NCI-H526 treated with DMSO at 0.1 percent for 48 hours (cell line): ENCODE data around the gene ECT2.
"Not testable (repeated sequence)": the region's sequence is repeated elsewhere in the genome, so short reads cannot be mapped to it uniquely, and the experiment has no call there.

Experiments used
- DNase-seq: peaks from one replicate; lab custom pipeline; 2025; lab: John Stamatoyannopoulos, UW

The ECT2 gene, protein sequence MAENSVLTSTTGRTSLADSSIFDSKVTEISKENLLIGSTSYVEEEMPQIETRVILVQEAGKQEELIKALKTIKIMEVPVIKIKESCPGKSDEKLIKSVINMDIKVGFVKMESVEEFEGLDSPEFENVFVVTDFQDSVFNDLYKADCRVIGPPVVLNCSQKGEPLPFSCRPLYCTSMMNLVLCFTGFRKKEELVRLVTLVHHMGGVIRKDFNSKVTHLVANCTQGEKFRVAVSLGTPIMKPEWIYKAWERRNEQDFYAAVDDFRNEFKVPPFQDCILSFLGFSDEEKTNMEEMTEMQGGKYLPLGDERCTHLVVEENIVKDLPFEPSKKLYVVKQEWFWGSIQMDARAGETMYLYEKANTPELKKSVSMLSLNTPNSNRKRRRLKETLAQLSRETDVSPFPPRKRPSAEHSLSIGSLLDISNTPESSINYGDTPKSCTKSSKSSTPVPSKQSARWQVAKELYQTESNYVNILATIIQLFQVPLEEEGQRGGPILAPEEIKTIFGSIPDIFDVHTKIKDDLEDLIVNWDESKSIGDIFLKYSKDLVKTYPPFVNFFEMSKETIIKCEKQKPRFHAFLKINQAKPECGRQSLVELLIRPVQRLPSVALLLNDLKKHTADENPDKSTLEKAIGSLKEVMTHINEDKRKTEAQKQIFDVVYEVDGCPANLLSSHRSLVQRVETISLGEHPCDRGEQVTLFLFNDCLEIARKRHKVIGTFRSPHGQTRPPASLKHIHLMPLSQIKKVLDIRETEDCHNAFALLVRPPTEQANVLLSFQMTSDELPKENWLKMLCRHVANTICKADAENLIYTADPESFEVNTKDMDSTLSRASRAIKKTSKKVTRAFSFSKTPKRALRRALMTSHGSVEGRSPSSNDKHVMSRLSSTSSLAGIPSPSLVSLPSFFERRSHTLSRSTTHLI

DNA sequence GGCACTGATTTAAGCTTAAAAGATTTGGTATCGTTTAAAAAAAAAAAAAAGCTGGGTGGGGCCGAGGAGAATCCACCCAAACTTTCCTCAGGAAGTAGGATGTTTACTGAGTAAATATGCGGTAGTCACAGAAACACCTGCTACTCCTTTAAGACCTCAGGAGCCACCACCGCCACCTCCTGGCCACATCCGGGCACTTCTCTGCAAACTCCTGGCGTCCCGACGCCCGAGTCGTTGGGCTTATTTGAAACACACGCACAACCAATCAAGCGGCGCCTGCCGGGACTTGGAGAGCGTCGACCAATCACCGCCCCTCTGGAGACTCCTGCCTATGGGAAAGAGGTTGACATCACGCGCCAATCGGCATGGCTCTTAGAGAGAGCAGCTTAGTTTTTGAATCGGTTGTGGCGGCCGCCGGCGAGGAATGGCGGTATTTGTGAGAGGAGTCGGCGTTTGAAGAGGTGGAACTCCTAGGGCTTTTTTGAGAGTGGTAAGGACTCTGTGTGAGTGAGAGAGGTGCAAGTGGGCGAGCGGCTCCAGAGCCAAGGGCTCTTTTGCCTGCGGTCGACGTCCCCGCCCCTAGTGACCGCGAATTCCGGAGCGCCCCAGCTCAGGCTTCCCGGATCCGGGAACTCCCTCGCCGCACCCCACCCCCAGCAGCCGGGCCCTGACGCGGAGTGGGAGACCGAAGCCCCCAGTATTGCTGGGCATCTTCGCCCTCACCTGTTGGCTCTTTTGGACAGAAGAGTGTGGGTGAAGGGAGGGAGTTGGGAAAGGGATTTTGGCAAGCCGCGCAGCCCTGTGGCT lies at the start of gene ECT2:
ECT2 (plus strand) TSS at position 359 of the 807 bp plus-strand sequence. CDS start 3,805 bp downstream, outside the sequence.
- DNase-seq = peak; percentile 99

DNA sequence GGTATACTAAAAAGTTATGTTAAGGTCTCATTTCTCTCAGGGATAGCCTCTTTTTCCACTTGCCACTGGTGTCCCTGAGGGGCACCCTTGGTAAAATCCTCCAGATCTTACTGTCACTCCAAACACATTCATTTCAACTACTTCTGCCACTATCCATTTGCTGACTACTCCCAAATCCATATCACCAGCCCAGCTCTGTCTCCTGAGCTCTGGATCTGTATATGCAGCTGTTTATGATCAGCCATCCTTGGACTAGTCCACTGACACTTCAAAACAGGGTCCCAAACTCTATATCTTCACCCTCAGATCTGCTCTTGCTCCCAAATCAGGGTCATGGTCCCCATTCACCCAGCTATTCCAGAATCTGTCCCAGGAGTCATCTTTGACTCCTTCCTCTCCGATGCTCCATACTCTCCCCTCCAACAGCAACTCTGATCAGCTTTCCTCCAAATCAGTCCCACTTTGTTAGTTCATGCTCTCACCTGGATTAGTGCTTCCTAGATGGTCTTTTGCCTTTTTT lies 49.5 kb upstream of the ECT2 start:
- no peak for DNase-seq

DNA sequence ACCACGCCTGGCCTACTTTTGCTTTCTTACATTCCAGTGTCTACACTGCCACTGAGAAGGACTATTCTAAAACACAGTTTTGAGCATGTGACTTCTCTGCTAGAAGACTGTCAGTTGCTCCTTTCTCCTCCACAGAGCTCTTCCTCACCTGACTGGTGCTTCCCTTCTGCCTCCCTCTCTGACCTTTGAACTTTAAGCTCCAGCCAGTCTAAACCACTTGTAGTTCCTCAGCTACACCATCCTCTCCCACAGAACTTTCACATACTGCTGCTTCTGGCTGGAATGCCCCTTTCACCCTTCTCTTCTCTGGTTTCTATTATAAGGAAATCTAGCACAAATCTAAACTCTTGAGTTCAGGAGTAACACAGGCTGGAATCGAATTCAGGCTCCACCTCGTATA lies 48.8 kb upstream of the ECT2 start:
- DNase-seq = peak; percentile 14

DNA sequence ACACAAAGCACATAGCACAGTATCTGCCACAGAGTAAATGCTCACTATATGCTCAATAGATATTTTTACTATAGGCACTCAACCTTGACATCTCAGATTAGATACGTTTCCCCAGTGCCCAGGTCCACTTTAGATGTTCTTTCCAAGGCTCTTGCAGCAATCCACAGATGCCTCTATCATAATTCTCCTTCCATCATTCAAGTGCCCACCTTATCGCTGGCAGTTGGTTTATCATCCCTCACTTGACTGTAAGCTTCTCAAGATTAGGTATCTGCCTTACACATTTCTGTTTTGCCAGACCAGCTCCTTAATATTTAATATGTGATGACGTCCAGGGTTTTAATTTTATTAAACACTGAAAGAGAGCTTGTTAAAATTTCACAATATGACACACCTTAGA lies 48.3 kb upstream of the ECT2 start:
- DNase-seq = no peak

DNA sequence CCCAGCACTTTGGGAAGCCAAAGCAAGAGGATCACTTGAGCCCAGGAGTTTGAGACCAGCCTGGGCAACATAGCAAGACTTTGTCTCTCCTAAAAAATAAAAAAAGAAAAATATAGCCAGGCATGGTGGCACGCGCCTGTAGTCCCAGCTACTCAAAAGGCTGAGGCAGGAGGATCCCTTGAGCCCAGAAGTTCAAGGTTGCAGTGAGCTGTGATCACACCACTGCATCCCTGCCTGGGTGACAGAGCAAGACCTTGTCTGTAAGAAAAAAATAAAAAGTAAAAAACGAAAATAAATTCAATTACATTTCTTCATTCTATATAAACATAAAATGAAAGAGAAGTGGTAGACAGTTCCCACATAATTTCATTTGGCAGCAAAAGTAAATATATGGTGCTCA lies 47.8 kb upstream of the ECT2 start:
- DNase-seq = not testable (repeated sequence)

DNA sequence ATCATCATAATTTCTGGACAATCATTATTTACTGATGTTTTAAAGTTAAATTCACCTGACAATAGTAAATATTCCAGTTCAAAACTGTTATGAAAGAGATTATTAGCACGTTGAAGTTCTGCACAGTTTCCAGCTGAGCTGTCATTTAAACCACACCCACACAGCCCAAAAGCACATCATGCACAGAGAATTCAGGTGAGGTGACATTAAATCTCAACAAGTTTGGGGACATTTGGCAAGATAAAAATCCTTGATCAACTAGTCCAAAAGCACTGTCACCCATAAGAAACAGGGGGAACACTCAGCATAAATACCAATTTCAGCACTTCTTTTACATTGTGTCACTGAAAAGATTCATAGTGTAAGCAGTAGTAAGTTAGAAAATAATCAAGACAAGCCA lies 46.5 kb upstream of the ECT2 start:
- DNase-seq = no peak

DNA sequence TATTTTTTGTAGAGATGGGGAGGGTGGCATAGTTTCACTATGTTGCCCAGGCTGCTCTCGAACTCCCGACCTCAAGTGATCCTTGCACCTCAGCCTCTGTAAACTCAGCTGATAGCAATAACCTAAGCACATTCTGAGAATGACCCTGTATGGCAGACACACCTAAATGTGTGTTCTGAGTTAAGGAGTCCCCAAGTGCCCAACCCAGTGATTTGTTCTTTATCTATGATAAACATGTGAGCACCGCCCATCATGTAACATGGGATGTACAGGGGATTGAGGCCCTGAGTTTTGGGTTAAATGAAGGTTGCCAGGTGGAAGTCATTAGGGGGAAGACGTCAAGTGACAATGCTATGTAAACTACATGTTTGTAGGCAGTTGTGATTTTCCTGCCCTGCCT lies 45.4 kb upstream of the ECT2 start:
- no peak for DNase-seq

DNA sequence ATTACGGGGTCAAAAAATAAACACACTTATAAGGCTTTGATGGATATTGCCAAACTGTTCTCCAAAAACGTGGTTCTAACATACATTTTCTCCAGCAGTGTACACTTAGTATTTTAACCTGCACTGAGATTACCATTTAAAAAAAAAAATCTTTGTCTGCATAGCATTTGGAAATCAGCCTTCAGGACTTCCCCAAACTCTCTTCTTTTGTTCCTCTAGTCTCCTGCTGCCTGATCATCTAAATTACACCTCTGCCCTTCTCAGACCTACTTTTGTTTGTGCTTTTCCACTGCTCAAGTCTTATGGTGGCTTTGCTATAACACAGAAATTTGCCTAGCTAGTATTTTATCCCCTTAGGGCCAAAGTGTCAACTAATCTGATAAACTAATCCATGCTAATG lies 43.5 kb upstream of the ECT2 start:
- peak; percentile 11 for DNase-seq

DNA sequence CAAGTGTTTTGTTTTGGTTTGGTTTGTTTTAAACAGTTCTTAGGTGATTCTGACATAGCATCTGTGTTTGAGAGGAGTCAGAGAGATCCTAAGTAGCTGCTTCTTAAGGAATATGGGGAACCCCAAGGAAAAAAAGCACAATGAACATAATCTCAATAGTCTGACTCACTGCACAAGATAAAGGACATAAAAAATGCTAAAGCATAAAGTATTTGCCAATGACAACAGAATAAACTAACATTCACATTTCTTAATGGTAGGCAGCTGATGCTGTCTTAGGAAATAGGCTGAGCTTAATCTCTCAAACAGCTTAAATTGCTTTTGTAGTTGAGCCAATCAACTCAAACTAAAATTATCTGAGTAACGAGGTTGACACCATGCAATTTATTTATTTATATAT lies 42.6 kb upstream of the ECT2 start:
- DNase-seq = no peak

DNA sequence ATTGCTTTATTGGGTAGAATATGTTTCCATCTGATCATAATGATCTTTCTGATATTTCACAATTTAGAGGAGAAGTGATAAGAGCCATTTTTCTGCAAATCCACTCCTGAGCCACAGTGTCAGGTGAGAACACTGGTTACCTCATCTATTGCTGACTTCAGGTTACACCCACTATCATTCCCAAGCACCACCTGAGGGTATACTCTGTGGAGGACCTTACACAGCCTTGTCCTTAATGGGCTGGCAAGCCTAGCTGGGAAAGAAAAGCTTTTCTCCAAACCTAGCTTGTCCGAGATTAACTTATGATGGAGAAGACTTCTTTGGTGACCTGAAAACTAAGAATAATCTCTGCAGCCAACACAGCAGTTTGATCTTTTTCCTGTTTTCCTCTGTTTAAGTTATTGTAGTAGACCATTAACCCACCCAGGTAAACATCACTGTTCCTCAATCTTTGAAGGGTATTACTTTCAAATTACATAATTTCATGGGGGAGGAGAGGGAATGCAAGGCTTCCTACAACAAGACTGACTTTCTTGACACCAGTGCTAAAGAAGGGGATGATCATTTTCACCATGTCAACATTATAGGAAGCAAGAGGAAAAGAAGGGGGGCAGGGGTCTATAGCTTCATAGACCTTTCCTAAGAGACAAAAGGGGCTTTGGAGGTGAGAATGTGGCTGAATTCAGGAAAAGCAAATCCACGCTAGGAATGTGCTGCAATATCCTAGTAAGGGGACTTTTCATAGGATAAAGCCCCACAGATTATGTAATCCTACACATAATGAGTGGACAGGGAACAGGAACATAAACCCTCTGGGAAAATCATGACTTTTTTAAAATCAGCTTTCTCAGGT lies 41.4 kb upstream of the ECT2 start:
- no peak for DNase-seq

DNA sequence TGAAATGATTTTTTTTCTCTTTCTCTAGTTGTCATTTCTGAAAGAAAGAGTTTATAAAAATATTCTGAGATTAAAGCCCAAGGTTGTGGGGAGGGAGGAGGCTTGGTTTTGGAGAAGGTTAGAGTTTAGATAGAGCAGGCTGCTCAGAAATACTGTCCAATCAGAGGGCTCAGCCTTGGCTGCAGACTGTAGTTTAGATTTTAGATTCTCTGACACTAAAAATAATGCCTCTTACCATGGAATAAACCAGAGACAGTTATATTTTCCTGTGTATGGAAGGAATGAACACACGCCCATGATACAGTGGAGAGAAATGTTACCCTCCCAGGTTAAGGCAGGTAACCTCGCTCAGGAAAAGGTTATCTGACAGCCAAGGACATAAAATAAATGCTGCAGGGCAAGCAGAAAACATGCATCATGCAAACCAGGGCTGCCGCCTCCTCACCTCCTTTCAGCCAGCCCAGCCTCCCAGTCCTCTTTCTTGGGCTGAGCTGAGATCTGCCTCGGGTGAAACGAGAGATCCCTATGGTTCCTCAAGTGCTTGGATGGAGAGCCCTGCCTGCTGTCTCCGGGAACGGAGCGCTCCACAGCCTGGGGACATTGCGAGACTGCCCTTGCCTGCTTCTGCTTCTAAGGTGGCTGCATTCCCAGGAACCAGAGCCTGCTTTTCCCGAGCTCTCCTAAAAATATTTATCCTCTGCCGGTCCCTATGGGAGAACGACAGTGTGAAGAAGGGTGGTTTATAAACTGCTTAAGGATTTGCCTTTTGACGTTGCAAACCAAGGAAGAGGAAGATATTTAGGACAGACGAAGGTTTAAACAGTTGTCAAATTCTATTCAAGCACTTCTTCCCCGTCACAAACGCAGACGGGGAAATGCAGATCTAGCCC lies 40.5 kb upstream of the ECT2 start:
- peak; percentile 20 for DNase-seq

DNA sequence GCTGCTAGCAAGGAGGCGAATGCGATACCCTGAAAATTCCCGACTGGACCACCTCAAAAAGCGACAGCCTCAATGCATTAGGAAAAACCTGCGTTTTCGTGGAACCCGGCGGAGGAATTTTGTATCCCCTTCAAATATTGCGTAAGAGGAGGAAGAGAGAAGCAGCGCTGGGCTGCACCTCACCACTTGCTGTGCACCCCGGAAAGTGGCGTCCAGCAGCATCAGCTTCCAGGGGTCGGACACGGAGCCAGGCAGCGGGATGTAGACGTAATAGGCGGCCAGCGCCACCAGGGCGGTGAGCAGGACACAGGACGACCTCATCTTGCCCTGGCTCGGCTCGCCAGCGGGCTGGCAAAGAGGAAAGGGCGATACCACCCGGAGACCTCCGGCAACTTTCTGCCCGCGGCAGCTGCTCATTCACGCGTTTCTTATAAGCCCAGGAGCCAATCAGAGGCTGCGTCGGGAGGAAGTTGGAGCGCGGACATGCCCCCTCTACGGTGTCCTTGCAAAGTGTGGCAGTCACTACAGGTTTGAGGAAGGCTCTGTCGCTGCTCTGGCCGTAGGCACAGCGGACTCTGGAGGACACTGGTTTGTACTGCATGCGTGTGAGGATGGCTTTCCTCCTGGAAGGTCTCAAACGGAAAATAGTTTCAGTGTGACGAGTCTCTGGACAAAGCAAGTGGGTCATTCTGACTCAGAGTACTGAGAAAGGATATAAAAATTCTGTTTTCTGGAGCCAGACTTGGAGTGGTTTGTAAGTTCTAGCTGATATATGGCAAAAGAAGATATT lies 39.7 kb upstream of the ECT2 start, which contains the start of gene NCEH1:
NCEH1 (minus strand) TSS at position 404 of the 790 bp plus-strand sequence; CDS start at position 321, 83 bp downstream.
- peak; percentile 96 for DNase-seq

DNA sequence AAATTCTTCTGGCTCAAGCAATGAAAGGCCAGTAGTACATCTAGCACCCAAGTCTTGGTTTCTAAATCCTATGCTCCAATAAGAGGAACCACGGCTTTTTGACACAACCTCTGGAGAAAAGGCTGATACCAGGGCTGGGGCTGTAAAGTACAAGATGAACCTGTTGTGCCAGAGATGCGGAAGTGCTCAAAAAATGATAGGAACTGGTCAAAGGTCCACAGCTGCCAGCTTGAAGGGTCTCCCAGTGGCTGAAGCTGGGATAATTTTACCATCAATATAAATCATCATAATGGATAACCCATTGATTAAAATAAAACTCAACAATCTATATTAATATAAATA lies 39.1 kb upstream of the ECT2 start:
- DNase-seq = no peak

DNA sequence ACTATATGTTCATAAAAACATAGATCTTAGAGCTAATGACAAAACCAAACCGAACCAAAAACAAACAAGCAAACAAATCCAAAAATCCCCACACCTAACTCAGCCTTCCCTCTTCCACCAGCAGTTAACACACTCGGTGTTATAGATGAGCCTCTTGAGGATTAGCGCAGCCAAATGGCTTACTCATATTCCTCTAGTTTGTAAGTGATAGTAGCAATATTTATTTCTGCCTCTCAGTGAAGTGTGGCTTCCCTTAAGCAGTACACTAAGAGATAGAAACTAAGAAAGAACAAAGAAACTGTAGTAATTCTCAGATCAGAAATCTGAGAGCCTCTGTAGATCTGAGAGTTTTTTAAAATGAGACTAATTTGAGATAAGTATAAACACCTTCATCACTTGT lies 37.2 kb upstream of the ECT2 start:
- no peak for DNase-seq

DNA sequence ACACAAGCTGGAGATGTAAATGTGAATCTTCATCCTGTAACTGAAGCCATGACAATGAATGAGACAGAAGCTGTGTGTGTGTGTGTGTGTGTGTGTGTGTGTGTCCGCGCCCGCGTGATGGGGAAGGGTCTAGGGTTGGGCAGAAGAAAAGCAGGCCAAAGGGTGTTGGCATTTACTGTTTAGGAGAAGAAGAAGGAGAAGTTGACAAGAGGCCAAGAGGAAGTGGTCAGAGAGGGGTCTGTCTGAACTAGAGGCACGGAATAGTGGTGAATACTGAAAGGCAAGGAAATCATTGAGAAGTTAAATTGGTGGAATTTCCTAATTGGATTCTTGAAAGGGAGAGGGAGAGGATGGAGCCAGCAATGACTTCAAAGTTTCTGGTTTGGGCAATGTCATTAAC lies 34.0 kb upstream of the ECT2 start:
- DNase-seq = no peak

DNA sequence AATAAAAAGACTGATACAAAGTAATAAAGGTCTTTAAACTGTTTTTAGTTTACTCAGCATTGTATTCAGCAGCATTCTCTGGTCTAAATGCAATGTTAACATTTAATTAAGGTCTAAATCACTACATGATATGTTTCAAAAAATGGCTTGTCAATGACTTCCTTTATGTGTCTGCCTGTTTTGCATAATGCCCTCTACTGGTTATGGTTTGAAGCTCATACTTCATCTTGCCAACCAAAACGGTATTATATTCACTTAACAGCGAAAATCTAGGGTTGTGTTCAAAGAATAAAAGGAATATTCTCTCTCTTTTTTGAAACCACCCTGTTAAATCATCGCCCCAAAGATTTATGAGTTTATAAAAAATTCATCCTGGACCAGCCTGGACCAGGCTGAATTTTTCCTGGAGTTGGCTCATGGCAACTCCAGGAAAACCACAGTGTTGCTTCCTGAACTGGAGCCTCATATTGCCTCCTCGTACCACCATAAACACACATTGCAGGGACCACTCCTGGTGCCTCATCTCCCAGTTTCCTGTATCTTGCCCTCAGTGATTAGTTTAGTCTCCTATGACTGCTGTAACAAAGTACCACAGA lies 32.9 kb upstream of the ECT2 start:
- no peak for DNase-seq

DNA sequence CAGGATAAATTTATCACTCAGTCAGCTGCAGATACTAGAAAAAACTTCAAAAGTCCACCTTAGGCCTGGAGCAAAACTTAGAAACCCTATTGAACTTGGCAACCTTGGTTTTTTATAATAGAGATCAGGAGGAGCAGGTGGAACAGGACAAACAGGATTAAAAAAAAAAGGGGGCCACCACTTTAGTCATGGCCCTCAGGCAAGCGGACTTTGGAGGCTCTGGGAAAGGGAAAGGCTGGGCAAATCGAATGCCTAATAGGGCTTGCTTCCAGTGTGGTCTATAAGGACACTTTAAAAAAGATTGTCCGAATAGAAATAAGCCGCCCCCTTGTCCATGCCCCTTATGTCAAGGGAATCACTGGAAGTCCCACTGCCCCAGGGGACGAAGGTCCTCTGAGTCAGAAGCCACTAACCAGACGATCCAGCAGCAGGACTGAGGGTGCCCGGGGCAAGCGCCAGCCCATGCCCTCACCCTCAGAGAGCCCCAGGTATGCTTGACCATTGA lies 27.9 kb upstream of the ECT2 start:
- DNase-seq = not testable (repeated sequence)

DNA sequence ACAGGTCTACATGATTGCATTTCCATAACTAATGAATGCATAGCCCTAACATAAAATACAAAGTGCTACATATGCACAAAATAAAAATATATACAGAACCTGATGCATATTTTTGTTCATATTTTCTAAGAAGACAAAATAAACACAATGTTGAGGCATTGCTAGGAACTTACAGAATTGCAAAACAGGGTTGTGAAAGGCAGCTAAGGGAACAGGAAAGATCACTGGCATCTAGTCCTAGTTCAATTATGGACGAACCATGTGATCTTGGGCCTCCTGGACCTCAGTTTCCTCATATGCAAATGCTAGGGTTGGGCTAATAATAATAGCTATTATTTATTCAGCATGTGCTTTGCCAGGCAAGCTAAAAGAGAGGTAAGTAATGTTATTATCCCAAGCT lies 24.1 kb upstream of the ECT2 start:
- DNase-seq = no peak

DNA sequence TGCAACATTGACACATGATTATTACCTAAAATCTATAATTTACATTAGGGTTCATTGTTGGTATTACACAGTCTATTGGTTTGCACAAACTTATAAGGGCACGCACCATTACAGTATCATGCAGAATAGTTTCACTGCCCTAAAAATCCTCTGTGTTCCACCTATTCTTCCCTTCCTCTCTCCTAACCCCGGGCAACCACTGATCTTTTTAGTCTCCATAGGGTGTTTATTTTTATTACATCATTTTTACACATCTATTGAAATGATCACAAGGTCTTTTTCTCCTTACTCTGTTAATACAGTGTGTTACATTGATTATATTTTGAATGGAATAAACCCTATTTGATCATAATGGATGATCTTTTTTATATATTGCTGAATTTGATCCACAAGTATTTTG lies 15.5 kb upstream of the ECT2 start:
- no peak for DNase-seq
